Central memory CD8-positive, alpha-beta T cell (primary cell): Measurements from ENCODE around the gene EPAS1.

Source experiments
- ATAC-seq: fragments of 150-1000 bp; cut with Tn5 transposase; replicated peaks from 2 replicates; pipeline ENCODE4 v1.10.0; 2022; ENCODE audit warnings: mild to moderate bottlenecking, moderate FRiP score, moderate number of reproducible peaks; ENCODE audit not compliant: poor library complexity, severe bottlenecking; ENCODE audit errors: extremely low read depth
- DNase-seq, 2 donors: peaks; one replicate each; pipeline ENCODE4 v3.0.0; 2021; ENCODE audit warnings: low spot score in 2 of 2
- H3K27ac Mint-ChIP-seq: one replicate; pipeline ENCODE4 v1.8.0; 2022; ENCODE audit warnings: low read depth, mild to moderate bottlenecking, moderate library complexity, mixed read lengths
- H3K27me3 Mint-ChIP-seq: one replicate; pipeline ENCODE4 v1.8.0; 2022; ENCODE audit warnings: mixed read lengths
- H3K36me3 Mint-ChIP-seq: one replicate; pipeline ENCODE4 v1.8.0; 2022; ENCODE audit warnings: mild to moderate bottlenecking, moderate library complexity, mixed read lengths; ENCODE audit not compliant: insufficient read depth
- H3K4me1 Mint-ChIP-seq: one replicate; pipeline ENCODE4 v1.8.0; 2022; ENCODE audit warnings: mixed read lengths
- H3K4me3 Mint-ChIP-seq: one replicate; pipeline ENCODE4 v1.8.0; 2022; ENCODE audit warnings: mild to moderate bottlenecking, moderate library complexity, mixed read lengths
- H3K9me3 Mint-ChIP-seq: one replicate; pipeline ENCODE4 v1.8.0; 2022; ENCODE audit warnings: mixed read lengths

EPAS1 gene

DNA sequence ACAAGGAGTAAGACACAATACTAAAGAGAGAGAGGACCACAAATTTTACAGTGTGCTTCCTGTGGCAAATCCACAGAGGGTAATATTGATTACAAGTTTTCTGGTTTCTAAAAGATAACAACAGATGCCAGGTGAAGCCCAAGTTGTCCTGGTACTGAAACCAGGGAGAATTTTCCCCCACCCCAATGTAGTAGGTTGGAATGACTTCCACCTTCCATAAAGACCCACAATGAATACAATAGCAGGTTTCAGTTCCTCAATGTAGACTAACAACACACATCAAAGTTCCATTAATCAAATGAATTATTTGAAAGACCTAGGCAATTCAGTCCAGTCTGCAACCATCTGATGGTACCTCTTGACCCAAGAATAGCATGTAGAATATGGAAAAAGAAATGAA lies 138.1 kb downstream of the EPAS1 start:
- DNase-seq (no peak), ATAC-seq (no peak)
- Mint-ChIP-seq H3K9me3 (no peaks in the 10 kb centered on the region), H3K27me3 (no peaks in the 10 kb centered on the region), H3K27ac (no peak overlapping the region), H3K4me3 (peak overlapping the region; percentile 2), H3K36me3 (no peaks in the 10 kb centered on the region), H3K4me1 (peaks cover 79% of the 10 kb centered on the region)

DNA sequence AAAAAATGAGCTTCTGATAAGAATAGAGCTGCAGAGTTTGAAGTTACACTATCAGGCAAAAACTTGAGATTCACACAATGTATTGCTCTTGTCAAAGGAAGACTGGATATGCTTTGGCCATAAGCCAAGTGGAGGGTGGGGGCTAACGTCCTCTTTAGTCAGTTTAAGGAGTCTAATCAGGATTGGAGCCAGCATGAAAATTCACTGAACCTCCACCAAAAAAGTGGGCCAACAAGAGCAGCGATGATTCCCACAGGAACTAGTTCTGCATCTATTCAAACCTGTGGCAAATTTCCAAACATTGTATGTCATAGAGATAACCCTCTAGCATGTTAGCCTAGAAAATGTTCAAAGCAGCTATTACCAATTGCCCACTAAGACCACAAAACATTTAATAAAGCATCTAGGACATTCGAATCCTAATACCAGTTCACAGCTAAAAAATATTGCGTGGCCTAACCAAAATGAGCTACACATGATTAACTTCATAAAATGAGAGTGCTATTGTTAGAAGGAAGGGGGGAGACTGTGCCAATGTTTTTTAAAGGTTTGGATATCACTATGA lies 138.7 kb downstream of the EPAS1 start:
- H3K27me3 Mint-ChIP-seq, result no peaks in the 10 kb centered on the region
- no peaks in the 10 kb centered on the region for H3K36me3 Mint-ChIP-seq
- no peak overlapping the region for H3K27ac Mint-ChIP-seq
- DNase-seq (no peak), ATAC-seq (no peak)
- no peaks in the 10 kb centered on the region for H3K9me3 Mint-ChIP-seq
- H3K4me3 Mint-ChIP-seq, result no peak overlapping the region
- H3K4me1 Mint-ChIP-seq, result peaks cover 77% of the 10 kb centered on the region
